Measurements from ENCODE around the gene MAPKAP1.
A peak's percentile ranks its signal among the peaks of the same experiment; 100 is the strongest.

Gene MAPKAP1

DNA sequence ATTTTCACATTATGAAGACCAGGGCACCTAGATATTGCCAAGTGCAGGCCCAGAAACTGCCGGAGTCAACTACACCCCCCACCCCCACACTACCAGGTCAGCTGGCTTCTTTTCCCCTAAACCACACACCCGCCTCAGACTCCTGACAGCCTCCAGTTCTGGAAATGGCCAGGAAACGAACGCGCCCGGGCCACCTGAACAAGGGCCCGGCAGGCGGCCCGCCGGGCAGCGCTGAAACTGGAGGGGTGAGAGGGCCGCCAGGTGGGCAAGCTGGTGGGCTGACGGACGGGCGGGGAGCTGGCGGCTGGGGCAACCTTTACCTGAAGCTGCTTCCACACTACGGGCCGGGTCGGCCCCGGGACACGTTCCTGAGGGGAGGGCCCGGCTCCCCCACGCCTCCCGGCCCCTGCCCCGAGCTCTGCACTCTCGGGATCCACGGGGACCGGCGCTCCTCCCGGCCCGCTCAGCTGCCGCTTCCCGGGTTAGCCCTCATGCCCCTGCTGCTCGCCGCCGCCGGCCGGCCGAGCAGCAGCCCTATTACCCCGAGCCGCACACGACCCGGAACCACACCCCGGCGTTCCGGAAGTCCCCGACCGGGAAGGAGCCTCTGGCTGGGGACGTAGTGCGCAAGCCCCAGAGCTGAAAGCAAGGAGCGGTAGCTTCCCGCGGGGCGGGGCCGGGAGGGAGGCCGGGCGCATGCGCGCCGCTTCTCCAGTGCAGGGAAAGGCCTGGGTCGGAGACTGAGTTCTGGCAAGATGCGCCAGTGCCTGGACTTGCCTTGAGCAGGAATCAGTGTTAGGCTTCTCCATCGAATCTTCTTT is at the start of gene MAPKAP1:
Gene MAPKAP1, minus strand, starts transcription at position 558 of the 821 bp plus-strand sequence. CDS start 34,634 bp downstream, outside the sequence.
- peak; percentile 64 for DNase-seq

GRCh38 chr9:125756518-125756917 is 49.5 kb upstream of the MAPKAP1 start:
- no peak for DNase-seq

- DNase-seq, result no peak
Observed at GRCh38 chr9:125755340-125755739, 48.3 kb upstream of the MAPKAP1 start.

GRCh38 chr9:125754096-125754495 is 47.1 kb upstream of the MAPKAP1 start:
- no peak for DNase-seq

- DNase-seq, result no peak
Observed at GRCh38 chr9:125752070-125752628, 45.1 kb upstream of the MAPKAP1 start.

DNA sequence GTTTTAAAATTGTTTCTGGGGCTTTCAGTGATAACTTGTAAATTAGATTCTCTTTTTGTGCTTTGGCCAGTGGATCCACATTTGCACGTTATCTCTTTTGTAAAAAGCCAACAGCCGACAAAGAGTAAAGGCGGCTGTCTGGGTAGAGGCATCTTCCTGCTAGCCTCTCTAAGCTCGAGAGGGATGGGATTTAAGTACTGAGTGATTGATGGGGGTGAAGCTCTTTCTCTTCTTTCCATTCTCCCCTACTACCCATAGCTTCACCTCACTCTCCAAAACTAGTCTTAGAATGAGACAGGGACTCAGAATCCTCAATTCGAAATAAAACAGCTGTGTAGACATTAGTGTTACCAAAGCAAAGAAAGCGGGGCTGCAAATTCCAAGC is 43.6 kb upstream of the MAPKAP1 start:
- DNase-seq, result no peak

DNA sequence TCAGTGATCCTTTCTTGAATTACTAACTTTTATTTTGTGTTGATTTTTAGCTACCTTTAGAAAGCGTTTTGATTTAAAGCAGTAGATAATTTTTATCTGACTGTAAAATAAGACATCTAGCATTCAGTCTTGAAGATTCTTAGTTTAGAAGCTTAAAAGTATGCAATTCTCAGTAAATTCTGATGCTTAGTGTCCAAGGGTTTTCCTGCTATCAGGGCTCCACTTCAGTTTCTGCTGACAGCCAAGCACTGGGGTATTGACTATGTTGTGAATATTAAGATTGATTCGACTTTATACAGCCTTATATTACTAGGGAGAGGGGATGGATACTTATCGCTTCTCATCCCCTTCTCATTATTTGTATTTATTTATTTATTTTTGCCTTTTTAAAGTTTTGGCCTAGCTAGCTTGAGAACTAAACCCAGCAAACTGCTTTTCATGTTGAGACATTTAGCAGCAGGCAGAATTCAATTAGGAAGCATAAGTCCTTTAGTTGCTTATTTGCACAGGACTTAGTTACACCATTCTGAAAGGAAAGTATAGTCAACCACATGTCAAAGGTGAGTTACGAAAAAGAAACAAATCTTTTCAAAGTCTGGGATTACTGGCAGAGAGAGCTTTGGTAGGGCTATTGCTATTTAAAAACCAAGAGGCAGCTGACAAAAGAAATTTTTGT is 43.1 kb upstream of the MAPKAP1 start:
- no peak for DNase-seq

- DNase-seq, result no peak
Observed at GRCh38 chr9:125749287-125749935, 42.4 kb upstream of the MAPKAP1 start.

GRCh38 chr9:125748446-125749099 is 41.6 kb upstream of the MAPKAP1 start:
- DNase-seq, result no peak

- no peak for DNase-seq
Observed at GRCh38 chr9:125747765-125748445, 40.9 kb upstream of the MAPKAP1 start.

DNA sequence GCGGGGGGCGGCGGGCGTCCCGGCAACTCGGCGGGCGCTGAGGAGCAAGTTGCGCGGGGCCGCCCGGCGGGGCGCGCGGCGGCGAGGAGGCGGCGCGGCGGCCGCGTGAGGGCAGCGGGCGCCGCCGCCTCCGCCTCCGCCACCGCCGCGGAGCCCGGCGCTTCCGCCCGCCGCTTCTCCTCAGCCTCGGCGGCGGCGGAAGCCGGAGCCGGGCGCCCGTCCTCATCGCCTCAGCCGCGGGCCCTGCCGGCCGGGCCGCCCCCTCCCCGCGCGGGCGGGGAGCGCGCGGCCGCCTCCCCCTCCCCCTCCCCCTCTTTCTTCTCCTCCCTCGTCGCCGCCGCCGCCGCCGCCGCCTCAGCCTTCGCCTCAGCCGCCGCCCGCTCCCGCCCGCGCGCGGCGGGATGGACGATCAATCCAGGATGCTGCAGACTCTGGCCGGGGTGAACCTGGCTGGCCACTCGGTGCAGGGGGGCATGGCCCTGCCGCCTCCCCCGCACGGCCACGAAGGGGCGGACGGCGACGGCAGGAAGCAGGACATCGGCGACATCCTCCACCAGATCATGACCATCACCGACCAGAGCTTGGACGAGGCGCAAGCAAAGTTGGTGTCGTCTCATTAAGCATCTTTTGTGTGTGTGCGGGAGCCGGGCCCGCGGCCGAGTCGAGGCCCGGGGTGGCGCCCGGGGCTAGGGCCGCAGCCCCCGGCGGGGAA is 40.2 kb upstream of the MAPKAP1 start, which contains the start of gene PBX3:
Gene PBX3, plus strand, starts transcription at position 321 of the 712 bp plus-strand sequence.
- DNase-seq, result no peak

GRCh38 chr9:125746774-125747052 is 39.7 kb upstream of the MAPKAP1 start:
- DNase-seq, result no peak

DNA sequence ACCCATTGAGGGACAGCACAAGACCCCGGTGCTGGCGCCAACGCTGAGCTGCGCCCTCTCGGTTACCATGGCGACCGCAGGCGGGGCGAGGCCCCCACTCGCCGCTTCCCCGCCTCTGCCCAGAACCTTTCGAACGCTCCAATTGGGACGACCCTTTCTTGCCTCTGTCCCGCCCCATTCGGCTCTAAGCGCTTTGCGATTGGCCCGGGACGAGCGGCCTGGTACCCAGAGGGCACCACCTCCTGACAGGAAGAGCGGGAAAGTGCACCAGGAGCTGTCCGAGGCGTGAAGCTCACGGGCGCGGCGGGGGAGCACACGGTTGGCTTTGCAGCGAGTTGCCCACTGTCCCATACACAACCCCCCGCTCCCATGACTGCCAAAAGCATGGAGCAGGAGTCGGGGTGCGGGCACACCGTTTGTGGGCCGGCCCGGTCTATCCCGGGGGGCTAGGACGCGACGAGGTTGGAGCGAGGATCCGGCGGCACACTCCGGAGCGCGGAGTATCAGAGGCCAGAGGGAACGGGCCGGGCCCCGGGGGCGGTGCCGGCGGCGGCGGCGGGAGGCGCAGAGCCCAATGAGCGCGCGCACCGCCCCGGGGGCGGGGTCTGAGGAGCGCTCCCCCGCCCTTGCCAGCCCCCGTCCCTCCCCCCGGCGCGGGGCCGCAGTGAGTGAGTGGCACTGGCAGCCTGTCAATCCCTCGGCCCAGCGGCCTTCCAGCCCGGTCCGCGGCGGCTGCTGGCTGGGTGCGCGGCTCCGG is 39.2 kb upstream of the MAPKAP1 start:
- peak; percentile 87 for DNase-seq

DNA sequence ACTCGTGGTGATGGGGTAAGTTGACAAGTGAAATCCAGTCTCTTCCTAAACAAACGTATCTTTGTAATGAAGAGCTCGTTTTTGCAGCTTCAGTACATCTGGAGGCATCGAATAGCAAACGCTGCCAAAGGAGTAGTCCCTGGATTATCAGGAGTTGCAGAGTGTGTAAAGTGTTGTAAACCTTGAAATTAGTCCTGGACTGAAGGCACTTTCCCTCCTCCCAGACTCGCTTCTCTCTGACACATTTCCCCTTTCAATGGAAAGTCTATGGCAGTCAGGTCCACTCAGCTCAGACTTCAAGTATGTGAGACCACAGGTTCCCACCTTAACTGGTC is 38.6 kb upstream of the MAPKAP1 start:
- DNase-seq, result no peak

DNA sequence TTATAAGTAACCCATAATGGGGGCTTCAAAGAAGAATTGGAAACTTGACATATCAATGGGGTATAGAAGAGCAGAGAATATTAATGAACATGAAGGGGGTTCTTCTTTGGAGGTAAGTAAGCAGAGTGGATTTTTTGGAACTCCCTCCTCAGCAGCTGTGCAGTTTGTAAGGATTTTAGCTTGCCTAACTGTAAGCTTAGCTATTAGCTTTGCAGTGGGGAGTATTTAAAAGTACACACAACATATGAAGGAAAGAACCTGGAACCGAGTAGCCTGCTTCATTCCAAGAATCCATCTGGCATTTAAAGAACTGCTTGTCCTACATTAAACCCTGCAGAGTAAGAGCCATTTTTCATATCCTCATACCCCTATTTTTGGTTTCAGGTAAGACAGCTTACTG is 38.0 kb upstream of the MAPKAP1 start:
- no peak for DNase-seq

- DNase-seq, result no peak
Observed at GRCh38 chr9:125744616-125745015, 37.6 kb upstream of the MAPKAP1 start.

DNA sequence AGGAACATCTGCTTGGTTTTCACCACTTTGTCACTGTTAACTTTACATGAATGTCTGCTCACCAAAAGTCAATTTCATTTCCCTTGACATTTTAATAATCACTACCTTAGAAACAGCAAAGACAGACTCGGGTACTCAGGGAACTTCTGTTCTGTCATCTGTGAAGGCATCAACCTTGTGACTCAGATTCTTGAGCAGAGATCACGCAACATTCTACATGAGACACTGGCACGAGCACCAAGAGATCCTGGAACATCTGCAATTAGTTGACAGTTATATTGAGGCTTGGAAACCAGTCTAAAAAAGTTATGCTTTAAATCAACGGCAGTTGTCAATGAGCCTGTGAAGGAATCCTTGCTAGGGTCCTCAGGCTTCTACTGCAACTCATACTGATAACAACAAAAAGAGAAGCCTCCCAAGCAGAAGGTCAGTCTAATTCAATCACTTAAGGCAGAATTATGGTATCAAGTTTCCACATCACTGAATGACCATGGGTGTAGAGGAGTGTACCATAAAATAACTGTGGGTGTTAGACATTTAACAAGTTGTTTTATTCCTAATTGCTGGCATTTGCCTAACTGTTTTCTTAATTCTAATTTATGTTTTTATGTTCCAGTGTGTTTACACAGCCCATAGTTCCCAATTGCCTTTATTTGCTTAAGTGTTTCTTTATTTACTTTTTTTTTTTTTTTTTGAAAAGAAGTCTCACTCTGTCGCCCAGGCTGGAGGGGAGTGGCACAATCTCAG is 36.8 kb upstream of the MAPKAP1 start:
- DNase-seq, result no peak

DNA sequence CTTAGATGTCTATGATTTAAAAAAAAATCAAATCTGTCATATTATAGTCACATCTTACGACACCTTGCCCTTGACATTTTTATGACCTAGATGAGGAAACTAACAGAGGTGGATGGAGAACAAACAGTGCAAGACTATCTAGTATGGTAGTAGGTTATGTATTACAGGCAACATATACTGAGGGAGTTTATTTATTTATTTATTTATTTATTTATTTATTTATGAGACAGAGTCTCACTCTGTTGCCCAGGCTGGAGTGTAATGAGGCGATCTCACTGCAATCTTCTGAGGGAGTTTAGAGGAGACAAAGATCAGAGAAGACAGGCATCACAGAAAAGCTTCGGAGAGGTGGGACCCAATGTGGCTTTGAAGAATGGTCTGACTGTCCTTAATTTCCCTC is 35.6 kb upstream of the MAPKAP1 start:
- DNase-seq, result no peak

DNA sequence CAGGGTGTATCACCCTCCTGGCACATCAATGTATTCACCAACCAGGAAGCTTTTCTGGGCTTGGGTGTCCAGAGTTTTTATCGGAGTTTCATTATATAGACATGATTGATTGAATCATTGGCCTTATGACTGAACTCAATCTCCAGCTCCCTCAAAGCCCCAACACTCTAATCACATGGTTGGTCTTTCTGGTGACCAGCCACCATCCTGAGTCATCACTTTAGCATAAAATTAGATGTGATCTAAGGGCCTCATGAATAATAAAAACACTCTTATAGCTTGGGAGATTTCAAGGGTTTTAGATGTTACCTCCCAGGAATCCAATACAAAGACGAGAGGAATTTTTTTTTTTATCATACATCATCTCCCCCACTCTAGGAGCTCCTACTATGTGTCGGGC is 32.4 kb upstream of the MAPKAP1 start:
- no peak for DNase-seq

- no peak for DNase-seq
Observed at GRCh38 chr9:125732562-125732961, 25.6 kb upstream of the MAPKAP1 start.

- no peak for DNase-seq
Observed at GRCh38 chr9:125730168-125730567, 23.2 kb upstream of the MAPKAP1 start.

Measured in NCI-H2081 treated with DMSO at 0.1 percent for 48 hours (cell line).